ENCODE measurements around the gene OSR1.
A peak's percentile ranks its signal among the peaks of the same experiment; 100 is the strongest.

The OSR1 gene

DNA sequence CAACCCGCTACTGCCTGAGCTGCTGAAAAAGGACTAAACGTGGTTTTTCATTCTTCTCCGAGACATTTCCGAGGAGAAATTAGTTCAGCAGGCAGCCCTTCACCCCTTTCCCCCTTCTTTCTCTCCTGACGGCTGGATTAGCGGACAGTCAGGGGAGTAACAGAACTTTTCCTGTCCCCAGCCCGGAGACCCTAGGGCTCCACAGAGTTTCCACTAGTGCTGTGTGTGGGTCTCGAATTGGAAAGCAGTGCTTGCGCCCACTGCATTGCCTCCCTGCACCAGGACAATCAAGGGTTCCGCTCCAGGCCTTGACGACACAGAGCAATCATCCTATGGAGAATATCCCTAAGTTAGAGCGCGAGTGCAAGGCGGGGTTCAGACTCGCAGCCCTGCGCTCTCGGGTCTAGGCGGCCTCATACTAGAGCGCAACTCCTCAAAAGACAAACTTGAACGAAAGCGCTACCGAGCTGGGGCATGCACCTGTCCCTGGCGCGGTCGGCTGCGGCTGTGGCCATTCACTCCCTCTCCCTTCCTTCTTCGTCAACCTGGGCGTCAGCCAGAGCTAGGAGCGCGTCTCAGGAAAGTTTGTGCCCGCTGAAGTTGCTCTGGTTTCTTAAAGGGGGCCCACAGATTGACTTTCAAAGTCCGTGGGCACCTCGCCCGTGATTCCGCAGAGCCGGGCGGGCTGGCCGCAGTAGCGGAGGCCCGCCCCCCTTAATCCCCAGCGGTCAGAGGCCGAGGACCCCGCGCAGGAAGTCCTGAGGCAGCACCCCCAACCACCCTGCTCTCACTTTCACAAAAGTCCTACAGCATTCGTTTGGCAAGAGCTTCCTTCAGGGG lies 801 bp downstream of the OSR1 start:
- DNase-seq = peak in 2 of 3 experiments; percentile 58 to 60

DNA sequence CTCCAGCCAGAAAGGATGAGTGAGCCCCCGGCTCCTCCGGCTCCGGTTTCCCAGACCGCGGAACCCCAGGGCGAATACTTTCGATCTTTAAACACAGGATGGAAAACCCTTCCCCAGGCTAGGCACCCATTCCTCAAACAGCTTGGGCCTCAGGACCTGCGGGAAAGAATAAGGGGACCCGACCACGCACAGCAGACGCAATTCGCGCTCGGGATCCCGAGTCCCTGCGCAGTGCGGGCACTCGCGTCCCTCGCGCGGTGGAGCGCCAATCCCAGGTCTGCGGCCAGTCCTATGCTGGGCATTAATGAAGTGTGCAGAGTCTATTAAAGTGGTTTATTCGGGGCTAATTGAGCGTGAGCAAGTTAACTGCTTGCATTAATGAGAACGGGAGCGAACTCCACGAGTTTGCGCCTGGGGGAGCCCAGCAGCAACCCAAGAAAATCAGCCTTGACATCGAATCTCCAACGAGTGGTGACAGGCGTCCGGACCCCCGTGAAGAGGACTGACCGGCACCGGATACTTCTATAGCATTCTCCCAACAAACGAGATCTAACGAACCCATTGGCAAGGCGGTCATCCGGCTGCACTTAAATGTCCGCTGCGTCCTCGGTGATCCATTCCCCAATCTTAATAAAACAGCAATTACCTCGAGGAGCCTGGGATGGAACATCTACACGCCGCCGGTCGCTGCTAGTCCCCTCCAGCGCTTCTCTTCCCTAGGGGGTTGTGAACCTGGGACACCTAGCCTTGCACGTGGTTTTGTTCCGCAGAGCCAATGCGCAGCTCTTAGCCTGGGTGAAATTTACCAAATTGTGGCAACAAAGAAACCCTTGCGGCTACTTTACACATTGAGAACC lies 1.6 kb downstream of the OSR1 start:
- DNase-seq = no peak

DNA sequence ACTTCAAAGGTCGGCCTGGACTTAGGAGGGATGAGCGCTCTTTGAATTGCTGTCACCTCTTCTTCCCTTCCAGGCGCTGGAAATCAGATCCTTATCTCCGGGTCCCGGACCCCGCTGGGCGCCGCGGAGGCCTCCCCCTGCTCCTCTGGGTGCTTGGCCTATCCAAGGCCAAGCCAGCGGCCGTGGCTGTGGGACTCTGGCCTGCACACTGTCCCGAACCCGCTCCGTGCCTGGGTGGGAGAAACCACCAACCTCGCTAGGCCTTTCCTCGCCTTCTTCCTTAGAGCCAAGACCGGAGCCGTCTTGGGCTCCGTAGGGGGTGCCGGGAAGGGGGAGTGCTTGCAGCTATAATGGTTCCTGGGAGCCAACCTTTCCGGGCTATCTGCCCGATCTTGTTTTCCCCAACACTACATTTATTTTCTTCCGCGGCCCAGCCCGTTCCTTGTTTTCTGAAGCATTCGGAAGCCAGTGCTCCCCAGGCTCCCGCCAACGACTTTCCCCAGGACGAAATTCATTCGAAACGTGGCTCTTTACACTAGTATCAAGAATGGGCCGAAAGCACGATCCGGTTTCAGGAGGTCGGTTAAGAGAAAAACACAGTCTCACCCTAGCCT lies 2.4 kb downstream of the OSR1 start:
- DNase-seq = no peak

DNA sequence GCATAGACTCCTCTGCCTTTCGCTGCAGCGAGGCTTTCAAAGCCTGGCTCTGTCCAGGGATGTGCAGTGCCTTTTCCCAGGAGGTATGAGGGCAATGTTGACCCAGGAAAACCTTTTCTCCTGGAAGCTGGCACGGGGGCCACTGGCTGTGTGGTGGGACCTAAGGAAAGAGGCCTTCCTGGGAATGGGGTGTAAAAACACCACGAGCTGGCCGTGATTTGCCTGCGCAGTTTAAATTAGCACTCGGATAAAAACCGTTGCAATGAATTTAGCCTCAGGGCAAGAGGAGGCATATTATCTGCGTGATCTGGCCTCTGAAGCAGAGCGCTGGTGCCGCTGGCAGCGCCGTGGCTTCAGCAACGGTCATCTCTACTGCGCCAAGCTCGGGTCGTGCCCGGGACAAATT lies 3.0 kb downstream of the OSR1 start:
- no peak for DNase-seq

DNA sequence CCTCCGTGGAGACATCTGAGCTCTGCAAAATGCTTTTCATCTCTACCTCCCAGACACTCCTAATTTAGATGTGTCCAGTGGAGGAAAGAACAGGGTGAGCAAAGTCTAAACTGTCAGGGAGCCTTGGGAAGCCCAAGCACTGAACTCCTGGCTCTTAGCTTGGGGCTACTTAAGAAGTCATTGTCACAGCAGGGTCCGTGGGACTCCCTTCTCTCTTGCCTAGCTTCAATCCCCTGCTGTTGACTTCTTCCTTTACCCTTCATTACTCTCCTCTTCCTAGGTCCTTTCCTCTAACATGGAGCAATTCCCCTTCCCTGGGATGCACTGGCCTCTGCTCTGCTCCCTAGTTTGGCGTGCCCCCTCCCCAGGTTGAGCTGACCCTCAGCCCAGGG lies 3.4 kb downstream of the OSR1 start:
- no peak for DNase-seq

DNA sequence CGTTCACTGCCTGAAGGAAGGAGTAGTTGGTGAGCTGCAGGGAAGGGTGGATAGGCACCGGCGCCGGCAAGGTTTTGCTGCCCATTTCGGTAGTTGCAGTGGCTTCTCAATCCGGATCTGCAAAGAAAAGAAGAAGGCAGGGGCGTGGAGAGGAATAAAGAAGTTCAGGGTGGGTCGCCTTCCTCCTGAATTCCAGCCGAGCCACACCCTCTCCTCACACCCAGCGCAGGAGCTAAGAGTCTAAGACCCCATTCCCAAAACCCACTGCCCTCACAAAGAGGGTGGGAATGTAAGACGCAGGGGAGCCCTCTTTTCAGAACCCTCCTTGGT lies 4.7 kb downstream of the OSR1 start:
- DNase-seq = no peak

DNA sequence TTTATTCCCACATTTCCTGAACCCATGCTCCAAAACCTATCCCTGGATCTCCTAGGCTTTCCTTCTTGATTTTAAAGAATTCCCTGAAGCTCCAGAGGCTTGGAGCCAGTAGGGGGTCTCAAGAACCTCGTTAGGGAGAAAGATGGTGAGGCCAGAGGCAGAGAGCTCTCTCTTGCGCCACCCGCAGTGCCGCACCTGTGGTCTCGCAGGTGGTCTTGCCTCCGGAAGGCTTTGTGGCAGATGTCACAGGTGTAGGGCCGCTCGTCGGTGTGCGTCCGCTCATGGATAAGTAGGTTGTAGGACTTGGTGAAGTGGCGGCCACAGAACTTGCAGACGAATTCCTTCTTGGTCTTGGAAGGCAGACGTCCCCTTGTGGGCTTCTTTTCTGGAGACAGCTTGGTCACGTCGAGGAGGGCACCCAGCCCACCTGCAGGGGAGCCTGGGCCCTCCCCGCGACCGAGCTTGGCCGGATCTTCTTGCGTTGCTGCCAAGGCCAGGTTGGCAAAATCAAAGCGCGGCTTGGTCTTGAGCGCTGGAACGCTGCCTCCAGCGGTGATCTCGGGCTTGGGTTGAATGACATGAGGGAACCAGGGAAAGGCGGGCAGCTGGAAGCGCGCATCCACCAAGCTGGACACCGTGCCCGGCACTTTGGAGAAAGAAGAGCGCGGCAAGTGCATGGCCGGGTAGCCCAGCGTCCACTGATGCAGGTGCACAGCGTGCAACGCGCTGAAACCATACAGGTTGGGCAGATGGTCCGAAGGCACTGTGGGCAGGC lies 5.3 kb downstream of the OSR1 start:
- no peak for DNase-seq

DNA sequence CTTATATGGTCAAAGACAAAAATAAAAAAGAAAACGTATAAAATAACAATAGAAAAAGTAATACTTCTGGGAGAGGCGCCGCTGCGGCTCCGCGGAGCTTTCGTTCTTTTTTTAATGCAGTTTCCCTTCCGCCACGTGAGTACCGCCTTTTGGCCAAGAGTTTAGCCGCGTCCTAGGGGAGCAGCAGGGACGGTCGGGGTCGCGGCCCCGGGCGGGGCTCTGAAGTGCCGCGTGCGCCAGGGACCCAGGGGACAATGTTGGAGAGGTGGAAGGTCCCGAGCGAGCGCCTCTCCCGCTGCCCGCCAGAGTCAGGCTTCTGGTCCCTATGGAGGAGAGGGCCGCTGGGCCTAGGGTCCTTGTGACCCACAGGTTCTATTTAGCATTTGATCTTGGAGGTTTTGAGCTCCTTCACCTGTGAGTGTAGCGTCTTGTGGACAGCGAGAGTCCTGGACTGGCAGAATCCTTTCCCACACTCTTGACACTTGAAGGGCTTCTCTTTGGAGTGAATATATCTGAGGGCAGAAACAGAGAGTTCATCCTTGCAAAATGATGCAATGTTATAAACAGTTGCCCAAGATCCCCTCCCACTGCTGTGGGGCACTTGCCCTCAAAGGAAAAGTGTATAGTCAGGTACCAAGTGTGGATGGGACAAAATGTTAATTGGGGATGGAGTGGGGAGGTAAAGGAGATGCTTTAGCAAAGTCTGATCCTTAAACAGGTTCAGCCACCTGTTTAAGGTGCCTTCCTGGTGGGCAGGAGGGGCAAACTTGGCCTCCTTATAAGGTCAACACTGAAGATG lies 6.3 kb downstream of the OSR1 start:
- DNase-seq = no peak

DNA sequence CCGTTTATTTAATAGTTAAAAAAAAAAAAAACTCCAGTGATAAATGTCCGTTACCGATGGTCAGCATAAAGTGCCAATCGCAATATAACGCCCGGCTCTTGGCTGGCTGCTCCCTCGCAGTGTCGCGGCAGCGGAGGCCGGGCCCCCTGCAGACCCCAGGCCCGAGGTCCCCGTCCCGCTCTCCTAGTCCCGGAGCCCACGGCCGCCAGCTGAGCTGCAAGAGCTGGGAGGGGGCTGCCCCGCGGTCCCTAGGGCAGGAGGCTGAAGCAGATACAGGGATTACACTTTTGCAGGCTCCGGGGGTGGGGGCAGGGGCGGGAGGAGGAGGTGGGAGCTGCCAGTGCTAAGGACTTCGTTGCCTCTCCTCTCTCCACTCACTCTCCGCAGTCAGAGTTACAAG lies 6.9 kb downstream of the OSR1 start:
- DNase-seq = no peak

DNA sequence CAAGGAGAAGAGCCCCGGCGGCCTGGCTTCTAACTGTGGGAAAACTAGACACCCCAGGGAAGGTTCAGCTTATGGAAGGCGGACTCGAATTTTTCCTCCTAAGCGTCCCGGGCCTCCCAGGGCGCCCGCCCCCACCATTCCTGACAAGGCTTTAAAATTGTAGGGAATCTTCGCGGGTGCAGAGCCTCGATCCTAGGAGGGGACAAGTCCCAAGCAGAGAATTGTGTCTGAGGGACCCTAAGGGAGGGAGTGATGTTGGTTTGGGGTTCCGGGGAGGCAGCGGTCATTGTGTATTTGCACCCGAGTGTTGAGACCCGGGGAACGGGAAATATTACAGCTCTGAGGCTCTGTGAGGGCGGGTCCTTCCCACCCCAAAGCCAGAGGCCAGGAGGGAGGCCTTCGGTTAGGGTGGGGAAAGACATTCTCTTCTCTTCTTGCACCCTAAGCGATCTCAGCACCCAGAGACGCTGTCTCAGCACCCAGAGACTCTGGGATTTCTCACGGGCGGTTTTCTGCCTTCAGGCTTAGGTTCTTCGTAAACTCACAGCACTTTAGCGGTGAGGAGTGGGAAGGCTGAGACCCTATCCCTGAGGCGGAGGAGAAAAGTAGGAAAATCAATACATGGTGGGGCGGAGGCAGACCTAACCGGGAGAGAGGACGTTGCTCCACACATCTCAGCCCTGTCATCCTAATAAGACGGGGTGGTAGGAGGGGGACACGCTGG lies 7.6 kb downstream of the OSR1 start:
- DNase-seq = no peak

DNA sequence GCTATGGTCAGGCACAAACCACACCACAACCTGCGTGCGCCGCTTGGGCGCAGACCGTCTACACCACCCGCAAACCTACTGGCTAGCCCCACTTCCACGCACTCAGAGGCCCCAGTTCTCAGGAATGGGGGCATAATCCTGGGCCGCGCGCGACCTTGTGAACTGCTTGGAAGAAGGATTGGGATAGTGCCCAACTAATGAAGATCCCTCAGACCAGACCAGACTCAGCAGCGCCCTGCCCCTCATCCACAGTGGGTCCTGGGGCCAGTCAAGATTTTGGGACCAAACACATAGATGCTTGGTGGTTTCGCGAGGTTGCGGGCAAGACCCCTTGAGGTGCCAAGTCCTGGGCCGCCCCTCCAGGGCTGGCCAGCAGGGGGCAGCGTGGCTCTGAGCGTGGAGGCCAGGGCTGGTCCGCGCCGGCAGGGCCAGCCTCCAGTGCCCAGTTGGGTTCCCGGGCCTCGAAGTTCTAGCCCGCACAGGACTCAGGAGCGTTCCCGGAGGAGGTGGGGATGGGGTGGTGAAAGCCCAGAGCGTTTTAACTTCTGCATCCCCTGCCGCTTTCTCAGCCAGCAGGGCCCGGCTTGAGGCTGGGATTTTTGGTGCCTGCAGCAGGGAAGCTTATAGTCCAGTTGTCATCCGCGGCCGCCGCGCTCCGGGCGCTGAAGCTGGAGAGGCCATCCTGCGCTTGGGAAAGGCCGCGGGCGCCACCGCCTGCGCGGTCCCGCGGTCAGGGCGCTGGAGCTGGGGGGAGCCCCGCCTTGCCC lies 8.3 kb downstream of the OSR1 start:
- peak in 1 of 3 experiments; percentile 34 for DNase-seq

DNA sequence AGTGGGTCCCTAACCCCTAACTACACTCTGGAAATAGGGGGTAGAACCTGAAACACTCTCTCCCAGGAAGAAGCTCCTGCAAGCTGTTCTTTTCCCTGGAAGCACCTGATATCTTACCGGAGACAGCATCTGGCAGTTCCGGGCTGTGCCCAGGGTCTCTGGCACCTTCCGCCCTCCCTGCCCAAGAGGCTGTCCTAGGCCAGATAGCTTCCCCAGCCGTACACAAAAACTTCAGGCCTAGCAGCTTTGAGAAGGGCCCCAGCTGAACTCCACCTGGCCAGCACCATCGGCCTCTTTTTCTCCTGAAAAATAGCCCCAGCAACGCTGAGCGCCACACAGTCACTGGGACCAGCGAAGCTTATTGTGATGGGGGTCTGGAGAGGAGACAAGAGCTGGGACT lies 9.7 kb downstream of the OSR1 start:
- DNase-seq = no peak

DNA sequence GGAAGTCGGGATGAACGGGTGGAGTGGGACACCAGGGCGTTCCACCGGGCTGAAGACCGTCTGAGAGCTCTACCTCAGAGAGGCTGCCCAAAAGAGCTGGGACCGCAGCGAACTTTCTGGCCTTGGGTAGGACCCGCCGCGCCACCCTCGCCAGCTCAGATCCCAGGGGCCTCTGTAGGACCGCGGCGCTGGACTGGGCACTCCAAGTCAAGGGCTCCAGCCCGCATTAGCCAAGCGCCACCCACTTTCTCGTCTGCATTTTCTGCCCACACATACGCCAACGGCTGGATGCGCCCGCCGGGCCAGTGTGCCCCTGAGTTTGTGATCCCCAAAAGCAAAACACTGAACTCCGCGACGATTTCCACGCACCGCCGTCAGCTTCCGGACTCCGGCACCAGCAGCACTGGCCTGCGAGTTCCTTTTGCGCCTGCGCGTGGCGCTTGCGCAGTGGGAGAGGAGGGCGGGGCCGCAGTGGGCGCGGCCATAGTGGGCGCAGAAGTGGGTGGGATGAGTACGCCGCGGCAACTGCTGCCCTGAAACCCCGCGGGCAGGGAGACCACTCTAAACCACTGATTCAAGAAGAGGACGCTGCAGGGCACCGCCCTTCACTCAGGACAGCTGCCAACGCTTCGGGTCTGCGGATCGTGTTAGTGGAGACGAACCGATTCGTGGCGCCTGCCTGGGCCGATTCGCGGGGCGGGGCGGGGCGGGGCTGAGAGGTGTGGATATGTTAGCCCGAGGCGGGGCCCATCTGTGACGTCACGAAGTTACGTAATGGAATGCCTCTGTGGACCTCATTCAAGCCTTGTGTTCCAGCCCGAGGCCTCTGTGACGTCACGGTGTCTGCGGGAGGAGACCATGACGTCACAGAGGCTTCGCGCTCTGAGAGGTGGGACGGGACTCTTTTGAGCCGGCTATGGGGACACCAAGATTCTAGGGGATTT lies 10.5 kb downstream of the OSR1 start:
- DNase-seq = peak; percentile 97 to 98 (median 98)

DNA sequence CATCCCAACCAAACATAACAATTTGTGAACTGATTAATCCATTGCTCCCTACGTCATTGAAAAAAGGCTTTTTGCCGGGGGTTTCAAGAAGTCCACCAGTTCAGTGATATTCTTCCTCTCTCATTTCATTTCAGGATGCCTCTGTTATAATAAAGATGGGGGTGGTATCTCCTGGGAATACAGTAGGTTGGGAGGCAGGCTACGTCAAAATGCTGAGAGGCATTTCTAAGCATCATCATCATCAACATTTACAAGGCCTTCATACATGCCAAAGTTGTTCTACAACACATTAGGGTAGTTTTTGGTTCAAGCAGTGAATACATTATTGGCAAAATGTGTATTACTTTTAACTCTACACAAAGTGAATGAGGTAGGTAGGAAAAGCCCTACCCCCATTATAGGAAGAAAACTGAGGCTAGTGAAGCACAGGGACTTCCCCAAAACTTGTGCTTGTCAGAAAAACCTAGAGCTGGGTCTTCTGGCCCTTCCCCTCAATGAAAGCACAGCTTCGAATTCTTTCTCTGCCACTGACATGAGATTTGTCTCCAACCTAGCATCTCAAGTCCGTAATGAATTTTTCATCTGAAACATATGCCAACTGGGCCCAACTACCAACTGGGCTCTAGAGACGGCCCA lies 11.3 kb downstream of the OSR1 start:
- no peak for DNase-seq

DNA sequence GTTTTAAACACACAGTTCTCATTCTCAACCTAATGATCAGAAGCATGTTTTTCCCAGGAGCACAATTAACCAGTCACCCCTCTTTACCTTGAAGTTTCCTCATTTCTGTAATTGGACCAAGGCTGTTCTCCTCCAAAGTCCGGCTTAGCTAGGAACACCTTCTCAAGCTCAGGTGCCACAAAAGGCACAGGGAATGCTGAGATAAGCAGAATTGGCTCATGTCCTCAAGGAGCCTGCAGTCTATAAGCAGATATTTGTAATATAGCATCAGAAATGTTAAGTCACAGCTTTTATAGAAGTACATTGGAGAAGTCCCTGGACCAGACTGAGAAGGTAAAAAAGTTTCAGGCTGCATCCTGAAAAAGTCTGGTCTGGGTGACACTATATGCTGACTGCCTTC lies 20.7 kb downstream of the OSR1 start:
- DNase-seq = no peak

DNA sequence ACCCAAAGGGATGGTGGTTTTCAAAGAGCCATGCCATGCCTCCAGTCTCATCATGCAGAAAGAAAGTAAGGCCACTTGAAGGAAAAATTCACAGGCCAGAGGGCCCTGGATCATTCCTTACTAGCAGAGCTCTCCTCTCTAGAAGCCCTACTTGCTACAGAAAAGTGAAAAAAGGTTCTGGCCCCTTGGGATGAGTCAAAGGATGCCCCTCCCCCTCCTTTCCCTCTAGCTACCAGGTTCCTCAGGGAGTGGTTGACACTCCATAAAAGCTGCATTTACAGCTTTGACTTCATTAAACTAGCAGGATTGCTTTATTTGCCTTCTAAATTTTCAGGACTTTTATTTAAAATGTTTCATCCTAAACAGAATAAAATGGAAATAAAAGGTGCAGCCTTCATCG lies 21.2 kb downstream of the OSR1 start:
- DNase-seq = no peak

DNA sequence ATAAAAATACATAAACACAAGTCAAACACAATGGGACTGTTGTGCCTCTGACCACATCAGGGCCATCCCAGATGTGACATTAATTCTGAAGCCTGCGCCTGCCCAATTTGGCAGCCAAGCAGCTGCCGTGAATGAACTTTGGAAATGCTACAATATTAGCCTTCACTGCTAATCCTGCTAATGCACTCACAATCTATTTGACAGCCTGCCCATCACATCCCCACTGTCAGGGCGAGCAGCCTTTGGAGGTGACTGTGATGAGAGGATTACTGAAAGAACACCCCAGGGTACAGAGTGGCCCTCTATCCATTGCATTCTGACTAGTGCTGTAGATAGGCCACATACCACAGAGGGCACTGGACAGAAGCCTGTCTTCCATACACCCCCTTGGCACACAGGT lies 21.6 kb downstream of the OSR1 start:
- no peak for DNase-seq

DNA sequence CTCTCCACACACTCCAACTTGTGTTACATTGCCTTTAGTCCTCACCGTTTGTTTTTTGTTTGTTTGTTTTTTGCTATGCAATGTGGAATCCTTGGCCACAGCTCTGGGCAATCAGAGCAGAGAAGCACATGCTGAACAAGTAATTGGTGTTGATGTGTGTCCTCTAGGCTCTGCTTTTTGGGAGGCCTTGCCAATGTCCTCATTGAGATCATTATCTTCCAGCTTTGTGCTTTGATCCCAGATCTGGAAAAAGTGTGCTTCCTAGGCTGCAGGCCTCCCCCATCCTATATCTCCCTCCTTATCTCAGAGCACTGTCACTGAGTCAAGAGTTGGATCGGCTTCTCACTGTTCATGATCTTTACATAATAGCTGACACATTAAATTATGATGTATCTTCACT lies 25.9 kb downstream of the OSR1 start:
- DNase-seq = no peak

DNA sequence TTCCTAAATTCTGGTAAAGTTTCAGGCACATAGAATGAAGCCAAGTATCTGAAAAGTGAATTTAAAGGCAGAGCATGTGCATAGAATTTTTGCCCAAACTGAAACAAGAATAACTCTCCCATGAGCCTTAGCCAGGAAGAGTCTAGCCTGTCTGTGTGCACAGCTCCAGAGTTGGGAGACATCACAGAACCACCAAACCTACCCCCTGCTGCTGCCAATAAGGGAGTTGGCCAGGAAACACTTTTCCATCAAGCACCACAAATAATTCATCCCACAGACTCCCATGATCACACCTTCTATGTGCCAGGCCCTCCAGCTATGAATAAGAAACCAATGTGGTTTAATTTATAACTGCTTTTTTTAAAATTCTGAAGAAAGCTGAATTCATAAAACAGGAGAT lies 27.0 kb downstream of the OSR1 start:
- DNase-seq = no peak

Measured in NCI-H1417 (cell line).